H1 (cell line): ENCODE results near the gene IGSF11. TPM values are rescaled to one million over a fixed set of nuclear protein-coding genes. Genes with fewer than 3 reads are reported as not detected.

Experiments
- CTCF ChIA-PET: fragments of 300-600 bp; sonication (Branson Sonifier 250); formaldehyde crosslinking; loops from one replicate; lab custom pipeline; 2021; ENCODE audit not compliant: partially characterized antibody; lab: Charles Lee
- POLR2A ChIA-PET: fragments of 300-600 bp; sonication (Branson Sonifier 250); formaldehyde crosslinking; loops from one replicate; lab custom pipeline; 2021; ENCODE audit warnings: inconsistent platforms; ENCODE audit not compliant: partially characterized antibody; lab: Charles Lee
- DNase-seq, 2 experiments: peaks; one replicate each; pipeline versions ENCODE4 v3.0.0 to v3.0.0-alpha.2; 2010 to 2022; ENCODE audit warnings: low spot score in 2 of 2, low read depth in 1 of 2, mixed read lengths in 1 of 2
- FAIRE-seq: peaks from 2 replicates; lab custom pipeline; 2011; peaks lifted over from hg19 to GRCh38; lab: Jason Lieb, UNC
- H2AFZ ChIP-seq: 2 replicates; pipeline ENCODE4 v1.8.1; 2012; ENCODE audit warnings: low read length, inconsistent platforms
- H2AK5ac ChIP-seq: 2 replicates; pipeline ENCODE4 v1.6.1; 2013; ENCODE audit warnings: low read depth, low read length
- H2BK120ac ChIP-seq: replicated peaks from 2 replicates; pipeline ENCODE3; 2013; ENCODE audit warnings: low read depth, low read length, inconsistent platforms
- H2BK12ac ChIP-seq: 2 replicates; pipeline ENCODE4 v1.6.1; 2013; ENCODE audit warnings: low read depth, low read length
- H2BK15ac ChIP-seq: 2 replicates; pipeline ENCODE4 v1.6.1; 2013; ENCODE audit warnings: low read length
- H2BK20ac ChIP-seq: 2 replicates; pipeline ENCODE4 v1.6.1; 2013; ENCODE audit warnings: low read length
- H2BK5ac ChIP-seq: 2 replicates; pipeline ENCODE4 v1.6.1; 2013; ENCODE audit warnings: low read depth, low read length
- H3K14ac ChIP-seq: 2 replicates; pipeline ENCODE4 v1.6.1; 2013; ENCODE audit warnings: inconsistent platforms; ENCODE audit not compliant: insufficient read length
- H3K18ac ChIP-seq: 2 replicates; pipeline ENCODE4 v1.6.1; 2013; ENCODE audit warnings: low read length; ENCODE audit errors: extremely low read depth
- H3K23ac ChIP-seq: 2 replicates; pipeline ENCODE4 v1.6.1; 2013; ENCODE audit warnings: inconsistent platforms; ENCODE audit not compliant: insufficient read length
- H3K23me2 ChIP-seq: 2 replicates; pipeline ENCODE4 v1.6.1; 2013; ENCODE audit warnings: low read depth, low read length
- H3K27ac ChIP-seq: 2 replicates; pipeline ENCODE4 v1.6.1; 2011; ENCODE audit warnings: low read depth, low read length, inconsistent platforms
- H3K27me3 ChIP-seq, 4 experiments: replicated peaks in 1 of 4; 1 replicate in 1 of 4; 2 replicates in 3 of 4; pipeline versions ENCODE4 v1.6.1 to v1.8.1; 2011 to 2013; ENCODE audit warnings: low read length in 3 of 4, mild to moderate bottlenecking in 3 of 4, inconsistent platforms in 2 of 4, mixed read lengths in 2 of 4, moderate library complexity in 1 of 4; ENCODE audit not compliant: control insufficient read depth in 3 of 4, insufficient read depth in 3 of 4; ENCODE audit errors: extremely low read depth in 1 of 4
- H3K36me3 ChIP-seq, 4 experiments: 2 replicates each; pipeline versions ENCODE4 v1.6.1 to v1.8.1; 2011 to 2013; ENCODE audit warnings: mild to moderate bottlenecking in 4 of 4, low read length in 3 of 4, moderate library complexity in 2 of 4, control low read depth in 1 of 4, inconsistent platforms in 1 of 4; ENCODE audit not compliant: insufficient read depth in 4 of 4, control insufficient read depth in 2 of 4
- H3K4ac ChIP-seq: replicated peaks from 2 replicates; pipeline ENCODE3; 2013; ENCODE audit warnings: low read length, low read depth, mixed read lengths, inconsistent platforms; ENCODE audit not compliant: insufficient read length
- H3K4me1 ChIP-seq, 4 experiments: replicated peaks in 1 of 4; 1 replicate in 1 of 4; 2 replicates in 3 of 4; pipeline versions ENCODE4 v1.6.1 to v1.8.1; 2011 to 2013; ENCODE audit warnings: low read length in 3 of 4, inconsistent platforms in 2 of 4, mixed read lengths in 1 of 4; ENCODE audit not compliant: insufficient read depth in 4 of 4, control insufficient read depth in 3 of 4
- H3K4me2 ChIP-seq, 2 experiments: 2 replicates each; pipeline versions ENCODE4 v1.6.1 to v1.8.1; 2011 to 2013; ENCODE audit warnings: low read depth in 2 of 2, low read length in 2 of 2, control low read depth in 1 of 2, inconsistent platforms in 1 of 2, mild to moderate bottlenecking in 1 of 2; ENCODE audit not compliant: insufficient read depth in 1 of 2
- H3K4me3 ChIP-seq, 4 experiments: fragments of 200-600, 300-600 bp in 1 of 4; sonication (generic), shearing (Covaris generic), sonication (Bioruptor Twin) in 1 of 4; 2 replicates each; pipeline versions ENCODE4 v1.5.1 to v1.8.1; 2011 to 2016; ENCODE audit warnings: low read length in 4 of 4, low read depth in 3 of 4, control low read depth in 2 of 4, inconsistent platforms in 2 of 4, mild to moderate bottlenecking in 2 of 4, mixed read lengths in 1 of 4, moderate library complexity in 1 of 4; ENCODE audit not compliant: insufficient read depth in 2 of 4; ENCODE audit errors: extremely low read depth in 1 of 4
- H3K56ac ChIP-seq: replicated peaks from 2 replicates; pipeline ENCODE3; 2013; ENCODE audit warnings: low read depth, mild to moderate bottlenecking, mixed read lengths, low read length, inconsistent platforms; ENCODE audit not compliant: insufficient read length
- H3K79me1 ChIP-seq: 2 replicates; pipeline ENCODE4 v1.6.1; 2013; ENCODE audit warnings: low read depth, low read length, control low read depth
- H3K79me2 ChIP-seq, 2 experiments: 2 replicates each; pipeline versions ENCODE4 v1.6.1 to v1.8.1; 2012 to 2013; ENCODE audit warnings: low read length in 2 of 2, mild to moderate bottlenecking in 2 of 2, inconsistent platforms in 1 of 2; ENCODE audit not compliant: insufficient read depth in 2 of 2, control insufficient read depth in 1 of 2
- H3K9ac ChIP-seq, 4 experiments: replicated peaks in 1 of 4; 1 replicate in 1 of 4; 2 replicates in 3 of 4; pipeline versions ENCODE4 v1.6.1 to v1.8.1; 2011 to 2013; ENCODE audit warnings: low read depth in 3 of 4, low read length in 3 of 4, control low read depth in 2 of 4, mild to moderate bottlenecking in 2 of 4, moderate library complexity in 2 of 4, inconsistent platforms in 1 of 4; ENCODE audit errors: extremely low read depth in 1 of 4
- H3K9me3 ChIP-seq, 2 experiments: 2 replicates each; pipeline versions ENCODE4 v1.6.1 to v1.8.1; 2012 to 2013; ENCODE audit warnings: mild to moderate bottlenecking in 2 of 2, moderate library complexity in 2 of 2, control low read depth in 1 of 2, inconsistent platforms in 1 of 2, low read depth in 1 of 2, low read length in 1 of 2, mixed read lengths in 1 of 2; ENCODE audit not compliant: insufficient read depth in 2 of 2
- H4K20me1 ChIP-seq, 2 experiments: replicated peaks in 1 of 2; 2 replicates each; pipeline versions ENCODE3 to v1.8.1; 2011 to 2013; ENCODE audit warnings: inconsistent platforms in 2 of 2, low read length in 2 of 2, mild to moderate bottlenecking in 1 of 2; ENCODE audit not compliant: insufficient read depth in 2 of 2, control insufficient read depth in 1 of 2
- H4K5ac ChIP-seq: 2 replicates; pipeline ENCODE4 v1.6.1; 2013; ENCODE audit warnings: low read length, low read depth, mixed read lengths, inconsistent platforms; ENCODE audit not compliant: insufficient read length
- H4K8ac ChIP-seq: 2 replicates; pipeline ENCODE4 v1.8.0; 2013; ENCODE audit warnings: mild to moderate bottlenecking, moderate library complexity, low read length, inconsistent platforms; ENCODE audit not compliant: insufficient read depth; ENCODE audit errors: extremely low read depth
- H4K91ac ChIP-seq: replicated peaks from 2 replicates; pipeline ENCODE3; 2013; ENCODE audit warnings: low read length, mixed read lengths, inconsistent platforms; ENCODE audit not compliant: insufficient read length
- ATF2 ChIP-seq: IDR thresholded peaks from 2 replicates; pipeline ENCODE4 v1.6.1; 2012; ENCODE audit warnings: low read length, inconsistent platforms
- CBX8 ChIP-seq: fragments of 300-800, 300-1000 bp; sonication (generic); IDR thresholded peaks from 2 replicates; pipeline ENCODE4 v1.7.1; 2016; ENCODE audit warnings: low read depth, low read length, borderline replicate concordance
- CHD1 ChIP-seq: IDR thresholded peaks from 2 replicates; pipeline ENCODE4 v1.6.1; 2012; ENCODE audit warnings: low read depth, low read length, improper control_type of control experiment
- CHD2 ChIP-seq: IDR thresholded peaks from 2 replicates; pipeline ENCODE4 v1.6.1; 2012; ENCODE audit warnings: low read length, improper control_type of control experiment
- HDAC6 ChIP-seq: IDR thresholded peaks from one replicate; pipeline ENCODE4 v1.7.1; 2012; ENCODE audit warnings: low read depth, mild to moderate bottlenecking, inconsistent platforms, low read length, moderate library complexity
- JUND ChIP-seq: IDR thresholded peaks from 2 replicates; pipeline ENCODE4 v1.6.1; 2011; ENCODE audit warnings: mild to moderate bottlenecking, improper control_type of control experiment, low read length
- POLR2A ChIP-seq, 2 experiments: IDR thresholded peaks; 1 replicate in 1 of 2; 2 replicates in 1 of 2; pipeline ENCODE4 v1.6.1; 2011; ENCODE audit warnings: low read depth in 2 of 2, low read length in 2 of 2, mild to moderate bottlenecking in 2 of 2; ENCODE audit errors: control extremely low read depth in 1 of 2
- RBBP5 ChIP-seq: IDR thresholded peaks from 2 replicates; pipeline ENCODE4 v1.7.1; 2012; ENCODE audit warnings: low read depth, mild to moderate bottlenecking, inconsistent platforms, low read length, moderate library complexity, borderline replicate concordance
- SAP30 ChIP-seq: fragments of 300-600 bp; sonication (generic); IDR thresholded peaks from 2 replicates; pipeline ENCODE4 v1.7.1; 2012; ENCODE audit warnings: low read length, moderate library complexity, mild to moderate bottlenecking, inconsistent platforms; ENCODE audit not compliant: insufficient read depth, insufficient replicate concordance
- SP1 ChIP-seq: IDR thresholded peaks from 2 replicates; pipeline ENCODE4 v1.6.1; 2011; ENCODE audit warnings: low read depth, low read length
- SP2 ChIP-seq: IDR thresholded peaks from 2 replicates; pipeline ENCODE4 v1.6.1; 2012; ENCODE audit warnings: mild to moderate bottlenecking, low read length, inconsistent platforms
- TAF1 ChIP-seq: IDR thresholded peaks from 2 replicates; pipeline ENCODE4 v1.6.1; 2011; ENCODE audit warnings: mild to moderate bottlenecking, low read depth, low read length
- TCF12 ChIP-seq: IDR thresholded peaks from 2 replicates; pipeline ENCODE4 v1.6.1; 2011; ENCODE audit warnings: low read depth, mild to moderate bottlenecking, low read length
- WGBS, 2 experiments: shearing (Covaris generic) in 1 of 2; methylation state at CpG; one replicate each; pipeline versions ENCODE4 v1.1.6 to v1.1.7; 2013 to 2015; ENCODE audit warnings: low lambda C conversion rate in 2 of 2, mixed read lengths in 2 of 2, inconsistent platforms in 1 of 2, low coverage in 1 of 2, missing lambda C conversion rate in 1 of 2; ENCODE audit not compliant: insufficient replicate concordance in 2 of 2, insufficient coverage in 1 of 2, insufficient read length in 1 of 2; ENCODE audit errors: extremely low coverage in 1 of 2, missing lambda C conversion rate in 1 of 2; 5-methylcytosine and 5-hydroxymethylcytosine counted together
- polyA plus RNA-seq, 7 experiments: library from polyadenylated mRNA; depleted of rRNA in 3 of 7; stranded (reverse) in 5 of 7; unstranded in 2 of 7; fragments of >200 nt in 5 of 7; fragments of 200-250 nt in 2 of 7; gene quantifications; 1 replicate in 5 of 7; 2 replicates in 1 of 7; 4 replicates in 1 of 7; pipeline versions ENCODE4 v1.2.1 to v1.2.3, GENCODE V29; 2011 to 2013; ENCODE audit warnings: missing spikeins in 2 of 7, mixed read lengths in 2 of 7
- total RNA-seq: library from RNA; stranded (reverse); fragmentation: NEBNext Ultra II Directional; extraction: Animal tissue kit (Norgen Biotek cat#: 25700); gene quantifications from 2 replicates; pipeline ENCODE4 v1.2.1, GENCODE V29; 2021
- TF ChIP-seq, protein P1 (sequence below): IDR thresholded peaks from 2 replicates; pipeline ENCODE4 v1.6.1; 2012; ENCODE audit warnings: inconsistent platforms

Gene IGSF11
- total and polyA plus RNA-seq, 2 of the 8 experiments (the other 6 are each of a cell fraction or from before 2014, with no cell fraction given): 1.1 to 4.1 TPM

GRCh38 chr3:118966700-118967099 is 67.9 kb downstream of the IGSF11 start:
- TF ChIP-seq SAP30 (no peak), POLR2A (IDR thresholded peaks at IDR 0.05; ENCODE audit: control extremely low read depth in 1 of 2, low read depth in 2 of 2, low read length in 2 of 2) (no peak), CBX8 (no peak), CHD2 (no peak), TAF1 (no peak), SP2 (no peak), HDAC6 (no peak), CHD1 (no peak), ATF2 (no peak), SP1 (no peak), TCF12 (no peak), JUND (no peak), RBBP5 (no peak)
- TF ChIP-seq, protein P1, sequence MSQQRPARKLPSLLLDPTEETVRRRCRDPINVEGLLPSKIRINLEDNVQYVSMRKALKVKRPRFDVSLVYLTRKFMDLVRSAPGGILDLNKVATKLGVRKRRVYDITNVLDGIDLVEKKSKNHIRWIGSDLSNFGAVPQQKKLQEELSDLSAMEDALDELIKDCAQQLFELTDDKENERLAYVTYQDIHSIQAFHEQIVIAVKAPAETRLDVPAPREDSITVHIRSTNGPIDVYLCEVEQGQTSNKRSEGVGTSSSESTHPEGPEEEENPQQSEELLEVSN: no peak
- Histone ChIP-seq H2BK15ac (no peak overlapping the region), H3K4me1 (peaks cover 0 to 14% (median 8%) of the 10 kb centered on the region in 4 experiments; a peak in 3 of 7 replicates), H3K36me3 (no peaks in the 10 kb centered on the region), H2BK5ac (no peak overlapping the region), H4K5ac (no peak overlapping the region), H3K4ac (no peak overlapping the region), H3K23me2 (no peaks in the 10 kb centered on the region), H3K79me1 (no peaks in the 10 kb centered on the region), H2BK12ac (no peak overlapping the region), H3K14ac (no peak overlapping the region), H2BK20ac (no peak overlapping the region), H3K23ac (no peak overlapping the region), H3K18ac (no peak overlapping the region), H4K8ac (no peak overlapping the region), H4K91ac (no peak overlapping the region), H2AK5ac (no peak overlapping the region), H3K56ac (no peak overlapping the region), H2BK120ac (no peak overlapping the region), H3K4me3 (no peak overlapping the region), H3K9me3 (no peaks in the 10 kb centered on the region), H4K20me1 (no peaks in the 10 kb centered on the region), H2AFZ (no peak overlapping the region), H3K27ac (no peak overlapping the region), H3K4me2 (no peak overlapping the region), H3K27me3 (no peaks in the 10 kb centered on the region), H3K9ac (no peak overlapping the region), H3K79me2 (no peaks in the 10 kb centered on the region)
- no peak for DNase-seq
- WGBS, 2 experiments: 76% methylated on average over 2 of the region's 2 CpGs; no CpG with 5 or more reads in 1 of the 2 experiments
- FAIRE-seq: no peak
- CTCF ChIA-PET: interaction anchor here (1.5 to 2.2 kb wide), 2 partner anchors 52 to 82 kb away, joined by 3 to 14 read pairs; no protein-coding TSS in a partner anchor
- POLR2A ChIA-PET: no interaction called here
